Mesenchymal stem cell (in vitro differentiated cells and primary cell): Measurements from ENCODE around the gene ADAM17.

Source experiments
- DNase-seq: peaks from one replicate; pipeline ENCODE4 v3.0.0-alpha.2; 2013
- H2AFZ ChIP-seq: one replicate; pipeline ENCODE4 v1.6.1; 2013; ENCODE audit warnings: low read depth, mild to moderate bottlenecking, control low read depth, inconsistent platforms, low read length, moderate library complexity
- H2AK5ac ChIP-seq: 2 replicates; pipeline ENCODE4 v1.6.1; 2013; ENCODE audit warnings: low read length, moderate library complexity, mild to moderate bottlenecking, inconsistent platforms; ENCODE audit not compliant: severe bottlenecking
- H2BK120ac ChIP-seq: one replicate; pipeline ENCODE4 v1.6.1; 2013; ENCODE audit warnings: low read depth, mild to moderate bottlenecking, inconsistent platforms, low read length, moderate library complexity
- H2BK12ac ChIP-seq, 2 experiments: one replicate each; pipeline ENCODE4 v1.6.1; 2013; ENCODE audit warnings: inconsistent platforms in 2 of 2, low read length in 2 of 2, mild to moderate bottlenecking in 2 of 2, moderate library complexity in 2 of 2, control low read depth in 1 of 2
- H2BK15ac ChIP-seq: one replicate; pipeline ENCODE4 v1.6.1; 2013; ENCODE audit warnings: mild to moderate bottlenecking, low read depth, inconsistent platforms; ENCODE audit not compliant: poor library complexity, severe bottlenecking
- H2BK5ac ChIP-seq: 2 replicates; pipeline ENCODE4 v1.6.1; 2013; ENCODE audit warnings: low read depth, mild to moderate bottlenecking, low read length, control low read depth, inconsistent platforms; ENCODE audit not compliant: poor library complexity, severe bottlenecking
- H3K14ac ChIP-seq, 2 experiments: one replicate each; pipeline ENCODE4 v1.6.1; 2013; ENCODE audit warnings: inconsistent platforms in 2 of 2, low read length in 2 of 2, control low read depth in 1 of 2, mild to moderate bottlenecking in 1 of 2, moderate library complexity in 1 of 2
- H3K18ac ChIP-seq, 2 experiments: one replicate each; pipeline ENCODE4 v1.6.1; 2013; ENCODE audit warnings: inconsistent platforms in 2 of 2, low read length in 2 of 2, control low read depth in 1 of 2, low read depth in 1 of 2, mild to moderate bottlenecking in 1 of 2
- H3K23ac ChIP-seq, 2 experiments: one replicate each; pipeline ENCODE4 v1.6.1; 2013; ENCODE audit warnings: inconsistent platforms in 2 of 2, low read length in 2 of 2, mild to moderate bottlenecking in 2 of 2, moderate library complexity in 2 of 2, control low read depth in 1 of 2
- H3K27ac ChIP-seq: 2 replicates; pipeline ENCODE4 v1.5.1; 2013; ENCODE audit warnings: mild to moderate bottlenecking, moderate library complexity, low read length, control low read depth, inconsistent platforms; ENCODE audit not compliant: poor library complexity, severe bottlenecking
- H3K27me3 ChIP-seq, 2 experiments: 2 replicates each; pipeline versions ENCODE4 v1.6.1 to v1.7.0; 2013; ENCODE audit warnings: low read length in 2 of 2, mild to moderate bottlenecking in 2 of 2, moderate library complexity in 2 of 2, control low read depth in 1 of 2, inconsistent platforms in 1 of 2; ENCODE audit not compliant: control insufficient read depth in 1 of 2, insufficient read depth in 1 of 2
- H3K36me3 ChIP-seq, 2 experiments: 2 replicates each; pipeline versions ENCODE4 v1.6.1 to v1.7.0; 2013; ENCODE audit warnings: low read length in 2 of 2, control low read depth in 1 of 2, inconsistent platforms in 1 of 2, low read depth in 1 of 2, mild to moderate bottlenecking in 1 of 2; ENCODE audit not compliant: insufficient read depth in 2 of 2, control insufficient read depth in 1 of 2
- H3K4ac ChIP-seq, 2 experiments: one replicate each; pipeline ENCODE4 v1.6.1; 2013; ENCODE audit warnings: inconsistent platforms in 2 of 2, low read length in 2 of 2, mild to moderate bottlenecking in 2 of 2, moderate library complexity in 2 of 2, control low read depth in 1 of 2, low read depth in 1 of 2
- H3K4me1 ChIP-seq: 2 replicates; pipeline ENCODE4 v1.6.1; 2013; ENCODE audit warnings: low read depth, low read length, control low read depth; ENCODE audit not compliant: control insufficient read depth, insufficient read depth
- H3K4me2 ChIP-seq: 2 replicates; pipeline ENCODE4 v1.6.1; 2013; ENCODE audit warnings: low read length, mild to moderate bottlenecking, inconsistent platforms; ENCODE audit not compliant: poor library complexity, severe bottlenecking
- H3K4me3 ChIP-seq, 2 experiments: 2 replicates each; pipeline versions ENCODE4 v1.5.1 to v1.7.0; 2013; ENCODE audit warnings: low read length in 2 of 2, mild to moderate bottlenecking in 2 of 2, control low read depth in 1 of 2, low read depth in 1 of 2; ENCODE audit not compliant: insufficient read depth in 1 of 2
- H3K79me1 ChIP-seq: replicated peaks from 2 replicates; pipeline ENCODE4 v1.6.1; 2013; ENCODE audit warnings: mild to moderate bottlenecking, control low read depth, low read length, inconsistent platforms; ENCODE audit not compliant: poor library complexity, severe bottlenecking
- H3K9ac ChIP-seq: 2 replicates; pipeline ENCODE4 v1.7.0; 2013; ENCODE audit warnings: mild to moderate bottlenecking, low read length, moderate library complexity
- H3K9me3 ChIP-seq: 2 replicates; pipeline ENCODE4 v1.7.0; 2013; ENCODE audit warnings: mild to moderate bottlenecking, low read length; ENCODE audit not compliant: control insufficient read depth
- H4K8ac ChIP-seq: one replicate; pipeline ENCODE4 v1.6.1; 2013; ENCODE audit warnings: inconsistent platforms, mild to moderate bottlenecking, low read length, moderate library complexity
- H4K91ac ChIP-seq: one replicate; pipeline ENCODE4 v1.6.1; 2013; ENCODE audit warnings: mild to moderate bottlenecking, low read length, inconsistent platforms
- WGBS: methylation state at CpG from one replicate; pipeline ENCODE4 v1.1.7; 2013; ENCODE audit warnings: mixed read lengths; 5-methylcytosine and 5-hydroxymethylcytosine counted together

The ADAM17 gene

DNA sequence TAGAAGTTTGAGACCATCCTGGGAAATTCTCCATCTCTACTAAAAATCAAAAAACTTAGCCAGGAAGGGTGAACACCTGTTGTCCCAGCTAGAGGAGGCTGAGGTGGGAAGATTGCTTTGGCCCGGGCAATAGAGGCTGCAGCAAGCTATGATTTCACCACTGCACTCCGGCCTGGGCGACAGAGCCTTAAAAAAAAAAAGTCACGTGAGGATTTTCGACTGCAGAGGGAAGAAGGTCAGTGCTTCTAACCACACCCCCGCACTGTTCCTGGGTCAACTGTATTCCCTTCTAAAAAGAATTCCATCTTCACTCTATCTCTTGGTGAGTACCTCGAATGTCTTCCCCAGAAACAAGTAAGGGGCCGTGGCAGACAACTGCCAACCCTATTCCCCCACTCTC lies 31.3 kb downstream of the ADAM17 start:
- Histone ChIP-seq H3K4ac (no peak overlapping the region), H3K18ac (no peak overlapping the region), H3K9me3 (no peaks in the 10 kb centered on the region), H2BK120ac (no peak overlapping the region), H3K4me1 (no peaks in the 10 kb centered on the region), H2BK15ac (no peak overlapping the region), H3K36me3 (peaks cover 15 to 94% of the 10 kb centered on the region in 2 experiments), H3K27ac (no peak overlapping the region), H3K23ac (no peak overlapping the region), H2BK5ac (no peak overlapping the region), H4K8ac (no peak overlapping the region), H3K4me2 (no peak overlapping the region), H3K27me3 (no peaks in the 10 kb centered on the region), H2BK12ac (no peak overlapping the region), H4K91ac (no peak overlapping the region), H2AK5ac (no peak overlapping the region), H3K14ac (no peak overlapping the region), H2AFZ (no peak overlapping the region), H3K9ac (no peak overlapping the region), H3K79me1 (peaks cover 23% of the 10 kb centered on the region), H3K4me3 (no peak overlapping the region)
- no peak for DNase-seq
- 95% methylated on average over 8 of the region's 8 CpGs for WGBS

DNA sequence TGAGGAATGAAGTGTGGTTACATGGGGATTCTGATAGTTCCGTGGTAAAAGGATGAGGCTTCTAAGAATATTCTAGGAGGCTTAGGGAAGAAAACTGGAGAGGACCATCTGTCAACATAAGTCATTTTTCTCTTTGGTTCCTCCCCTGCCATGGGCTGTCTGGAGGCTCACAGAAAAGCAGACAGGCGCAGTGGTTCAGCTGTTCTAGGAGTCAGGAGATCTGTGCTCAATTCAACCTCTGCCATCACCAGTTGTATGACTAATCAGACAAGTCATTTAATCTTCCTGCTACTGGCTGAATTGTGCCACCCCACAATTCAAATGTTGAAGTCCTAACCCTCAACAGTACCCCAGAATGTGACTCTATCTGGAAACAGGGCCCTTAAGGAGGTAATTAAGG lies 36.4 kb downstream of the ADAM17 start:
- DNase-seq = peak; percentile 30
- Histone ChIP-seq H2AFZ (no peak overlapping the region), H3K9me3 (no peaks in the 10 kb centered on the region), H3K18ac (no peak overlapping the region), H3K27me3 (no peaks in the 10 kb centered on the region), H2BK12ac (no peak overlapping the region), H3K36me3 (peaks cover 21 to 92% of the 10 kb centered on the region in 2 experiments), H3K4me3 (no peak overlapping the region), H3K27ac (no peak overlapping the region), H3K9ac (no peak overlapping the region), H3K23ac (no peak overlapping the region), H4K91ac (no peak overlapping the region), H2BK15ac (no peak overlapping the region), H3K79me1 (peaks cover 27% of the 10 kb centered on the region), H2BK120ac (no peak overlapping the region), H3K4ac (no peak overlapping the region), H3K14ac (no peak overlapping the region), H2AK5ac (no peak overlapping the region), H3K4me1 (no peaks in the 10 kb centered on the region), H2BK5ac (no peak overlapping the region), H3K4me2 (no peak overlapping the region), H4K8ac (no peak overlapping the region)
- WGBS = 86% methylated on average over 2 of the region's 2 CpGs

DNA sequence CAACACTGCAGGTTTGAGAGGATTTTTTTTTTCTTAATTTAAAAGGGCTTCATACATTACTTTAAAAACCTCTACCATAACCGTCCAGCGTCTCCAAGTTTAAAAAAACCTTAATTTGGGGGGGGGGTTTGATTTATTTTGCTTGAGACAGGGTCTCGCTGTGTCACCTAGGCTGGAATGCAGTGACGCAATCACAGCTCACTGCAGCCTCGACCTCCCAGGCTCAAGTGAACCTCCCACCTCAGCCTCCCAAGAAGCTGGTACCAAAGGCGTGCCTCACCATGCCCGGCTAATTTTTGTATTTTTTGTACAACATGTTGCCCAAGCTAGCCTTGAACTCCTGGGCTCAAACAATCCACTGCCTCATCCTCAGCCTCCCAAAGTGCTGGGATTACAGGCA lies 36.9 kb downstream of the ADAM17 start:
- Histone ChIP-seq H4K91ac (peak overlapping the region; percentile 23), H2BK15ac (no peak overlapping the region), H3K4me2 (no peak overlapping the region), H2BK5ac (no peak overlapping the region), H3K4me3 (no peak overlapping the region), H3K9ac (no peak overlapping the region), H3K9me3 (no peaks in the 10 kb centered on the region), H2AK5ac (no peak overlapping the region), H3K36me3 (peaks cover 20 to 87% of the 10 kb centered on the region in 2 experiments), H3K4ac (no peak overlapping the region), H3K23ac (no peak overlapping the region), H3K18ac (peak overlapping the region in 1 of 2 experiments; percentile 22), H3K27ac (no peak overlapping the region), H2BK12ac (no peak overlapping the region), H2BK120ac (no peak overlapping the region), H4K8ac (peak overlapping the region; percentile 39), H3K79me1 (peaks cover 25% of the 10 kb centered on the region), H3K14ac (no peak overlapping the region), H2AFZ (no peak overlapping the region), H3K27me3 (no peaks in the 10 kb centered on the region), H3K4me1 (no peaks in the 10 kb centered on the region)
- WGBS = 97% methylated on average over 6 of the region's 7 CpGs
- DNase-seq = no peak

DNA sequence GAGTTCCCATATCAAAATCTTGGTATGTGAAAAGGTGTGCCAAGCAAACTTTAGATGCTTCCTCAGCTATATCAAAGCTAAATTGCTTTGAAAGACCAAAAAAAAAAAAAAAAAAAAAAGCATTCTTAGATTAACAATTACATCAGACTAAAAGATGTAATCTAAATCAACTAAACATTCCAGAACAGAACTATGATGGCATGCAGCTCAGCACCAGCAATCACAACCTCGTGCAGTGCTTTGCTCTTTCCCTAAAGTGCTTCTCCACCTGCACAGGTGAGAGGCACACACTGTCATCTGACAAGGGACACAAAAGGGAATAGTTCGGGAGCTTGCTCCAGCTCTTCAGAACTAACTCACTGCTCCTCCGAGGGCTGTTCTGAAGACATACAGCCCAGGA lies 37.5 kb downstream of the ADAM17 start:
- H2BK12ac ChIP-seq = no peak overlapping the region
- peak overlapping the region in 1 of 2 experiments; percentile 23 for H3K23ac ChIP-seq
- no peak overlapping the region for H3K14ac ChIP-seq
- peaks cover 25 to 86% of the 10 kb centered on the region in 2 experiments for H3K36me3 ChIP-seq
- no peaks in the 10 kb centered on the region for H3K27me3 ChIP-seq
- H4K8ac ChIP-seq = no peak overlapping the region
- no peak overlapping the region for H3K4me3 ChIP-seq
- H2BK5ac ChIP-seq = no peak overlapping the region
- H2BK15ac ChIP-seq = no peak overlapping the region
- no peak overlapping the region for H3K9ac ChIP-seq
- no peak overlapping the region for H3K4me2 ChIP-seq
- DNase-seq = no peak
- peaks cover 24% of the 10 kb centered on the region for H3K79me1 ChIP-seq
- H3K9me3 ChIP-seq = no peaks in the 10 kb centered on the region
- H2AK5ac ChIP-seq = no peak overlapping the region
- no peak overlapping the region for H3K27ac ChIP-seq
- 95% methylated on average over 3 of the region's 3 CpGs for WGBS
- no peak overlapping the region for H3K18ac ChIP-seq
- no peak overlapping the region for H4K91ac ChIP-seq
- H2AFZ ChIP-seq = no peak overlapping the region
- H3K4ac ChIP-seq = no peak overlapping the region
- no peaks in the 10 kb centered on the region for H3K4me1 ChIP-seq
- H2BK120ac ChIP-seq = no peak overlapping the region
